NOMO-1 (cell line): ENCODE measurements around the gene VPS13D.

Experiments used
- DNase-seq, 2 experiments: peaks; one replicate each; lab custom pipeline; 2025; ENCODE audit not compliant: unreplicated experiment in 2 of 2; lab: John Stamatoyannopoulos, UW

VPS13D gene

DNA sequence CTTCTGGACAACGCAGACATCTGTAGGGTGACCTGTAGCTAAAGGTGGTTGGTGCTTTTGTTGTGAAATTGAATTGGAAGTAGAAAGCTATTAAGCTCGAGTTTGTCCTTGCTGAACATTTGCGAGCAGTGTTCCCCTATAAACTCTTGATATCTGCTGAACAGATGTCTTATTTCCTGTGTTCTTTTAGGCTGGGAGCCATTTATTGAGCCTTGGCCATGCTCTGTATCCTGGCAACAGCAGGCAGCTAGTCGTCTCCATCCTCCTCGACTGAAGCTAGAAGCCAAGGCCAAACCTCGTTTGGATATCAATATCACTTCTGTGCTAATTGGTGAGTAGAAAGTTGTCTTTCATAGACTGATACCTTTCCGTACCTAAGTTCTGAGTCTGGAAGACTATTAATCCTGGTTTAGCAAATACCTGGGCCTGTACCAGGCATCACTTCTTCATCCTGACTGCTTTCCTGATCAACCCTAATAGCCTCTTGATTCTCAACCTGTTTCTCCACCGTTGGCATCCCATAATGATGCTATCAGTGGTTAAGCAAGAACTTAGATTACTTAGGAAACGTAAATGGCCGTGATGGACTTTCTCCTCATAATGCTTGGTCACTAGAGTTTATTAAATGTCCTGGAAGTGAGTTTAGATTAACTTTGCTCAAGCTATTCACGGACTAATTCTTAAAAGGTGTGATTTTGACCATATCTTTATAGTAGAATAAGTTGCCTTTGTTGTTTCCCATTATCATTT is 103.4 kb downstream of the VPS13D start:
- no peak for DNase-seq

DNA sequence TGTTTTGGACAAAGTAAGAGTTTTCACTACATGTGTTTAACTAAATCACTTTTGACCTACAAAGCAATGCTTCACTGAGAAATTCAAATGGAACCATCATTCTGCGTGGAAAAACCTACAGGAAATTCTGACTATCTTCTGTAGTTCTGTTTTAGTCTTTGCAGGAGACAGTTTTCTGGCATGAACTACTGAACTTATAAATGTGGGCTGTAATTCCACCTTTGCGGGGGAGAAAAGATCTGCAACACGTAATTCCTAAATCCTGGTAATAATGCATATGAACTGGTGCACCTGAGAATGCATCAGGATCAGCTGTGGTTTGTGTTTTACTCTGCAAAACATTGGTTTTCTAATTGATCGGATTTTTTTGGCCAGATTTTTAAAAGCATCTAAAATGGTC is 106.0 kb downstream of the VPS13D start:
- no peak for DNase-seq

- no peak for DNase-seq
These were observed 106.6 kb downstream of the VPS13D start for GRCh38 chr1:12336413-12336812.

GRCh38 chr1:12338017-12338416 is 108.2 kb downstream of the VPS13D start:
- no peak for DNase-seq

DNA sequence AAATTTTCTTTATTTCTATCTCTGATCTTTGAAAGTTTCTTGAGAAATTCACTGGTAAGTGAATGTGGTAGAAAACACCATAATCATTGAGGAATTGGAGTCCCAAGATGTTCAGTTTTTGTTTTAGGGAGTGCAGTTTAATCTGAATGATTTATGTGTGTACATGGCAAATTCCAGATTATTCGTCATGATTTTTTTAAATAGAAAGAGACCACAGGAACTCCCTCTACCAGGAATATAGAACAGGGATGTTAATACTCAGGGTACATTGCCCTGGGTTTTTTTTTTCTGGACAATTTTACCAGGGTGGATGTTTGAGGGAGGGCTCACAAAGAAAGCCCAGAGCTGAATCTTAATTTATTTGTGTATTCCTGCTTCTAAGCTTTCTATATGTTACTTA is 109.0 kb downstream of the VPS13D start:
- DNase-seq, result no peak

GRCh38 chr1:12339396-12339795 is 109.6 kb downstream of the VPS13D start:
- DNase-seq, result no peak

- no peak for DNase-seq
These were observed 110.1 kb downstream of the VPS13D start for GRCh38 chr1:12339811-12340543.

- DNase-seq, result no peak
These were observed 110.7 kb downstream of the VPS13D start for GRCh38 chr1:12340544-12340930.

GRCh38 chr1:12341667-12342066 is 111.8 kb downstream of the VPS13D start:
- no peak for DNase-seq

DNA sequence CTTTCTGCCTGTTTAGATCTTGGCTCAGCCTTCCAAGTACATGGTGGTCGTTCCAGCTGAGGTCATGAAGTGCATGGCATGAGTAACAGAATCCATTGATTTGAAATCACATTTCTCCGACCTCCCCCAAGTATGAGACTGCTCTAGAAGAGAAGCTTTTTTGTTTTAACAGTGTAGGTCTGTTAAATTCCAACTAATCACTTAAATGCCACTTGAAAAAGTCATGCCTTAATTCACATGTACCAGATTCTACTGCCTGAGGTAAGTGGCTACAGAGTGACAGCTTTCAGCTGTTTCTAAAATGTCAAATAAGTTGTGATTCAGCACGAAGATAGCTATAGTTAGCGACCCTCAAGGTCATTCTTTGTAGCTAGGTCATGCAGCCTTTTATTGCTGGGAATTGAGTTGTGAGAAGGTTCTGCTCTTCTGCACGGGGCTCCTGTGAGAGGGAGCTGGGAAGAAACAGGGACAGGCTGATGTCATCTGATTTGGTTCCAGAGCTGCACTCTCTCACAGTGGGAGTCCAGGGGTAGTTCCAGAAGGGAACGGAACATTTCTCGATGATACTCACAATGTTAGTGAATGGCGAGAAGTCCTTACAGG is 112.7 kb downstream of the VPS13D start:
- DNase-seq, result no peak

DNA sequence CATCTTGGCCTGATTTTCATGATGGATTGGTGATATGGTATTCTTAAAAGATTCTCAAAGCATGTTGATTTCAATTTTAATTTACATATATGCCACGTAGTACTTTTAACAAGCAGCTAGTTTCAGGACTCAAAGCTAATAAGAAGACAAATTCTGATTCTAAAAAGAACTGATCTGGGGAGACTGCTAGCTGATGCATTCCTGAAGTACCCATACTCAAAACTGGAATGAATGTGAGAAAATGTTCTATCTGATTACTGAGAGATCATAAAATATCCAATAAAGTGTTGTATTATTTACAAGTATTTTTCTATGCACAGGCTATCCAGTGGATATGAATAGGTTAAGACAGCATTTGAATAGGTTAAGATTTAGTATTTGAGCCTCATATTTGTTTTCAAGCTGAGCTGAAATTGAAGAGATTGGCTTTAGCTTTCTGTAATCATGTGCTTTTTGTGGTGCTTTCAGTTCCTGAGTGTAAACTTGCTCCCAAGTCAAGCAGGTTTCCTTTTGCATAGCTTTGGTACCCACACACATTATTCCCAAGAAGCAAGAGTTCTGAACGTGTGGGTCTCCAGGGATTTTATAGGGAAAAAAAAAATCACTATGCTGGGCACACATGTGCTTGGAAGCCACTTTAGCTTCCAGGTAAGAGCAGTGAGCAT is 114.1 kb downstream of the VPS13D start:
- DNase-seq, result no peak

DNA sequence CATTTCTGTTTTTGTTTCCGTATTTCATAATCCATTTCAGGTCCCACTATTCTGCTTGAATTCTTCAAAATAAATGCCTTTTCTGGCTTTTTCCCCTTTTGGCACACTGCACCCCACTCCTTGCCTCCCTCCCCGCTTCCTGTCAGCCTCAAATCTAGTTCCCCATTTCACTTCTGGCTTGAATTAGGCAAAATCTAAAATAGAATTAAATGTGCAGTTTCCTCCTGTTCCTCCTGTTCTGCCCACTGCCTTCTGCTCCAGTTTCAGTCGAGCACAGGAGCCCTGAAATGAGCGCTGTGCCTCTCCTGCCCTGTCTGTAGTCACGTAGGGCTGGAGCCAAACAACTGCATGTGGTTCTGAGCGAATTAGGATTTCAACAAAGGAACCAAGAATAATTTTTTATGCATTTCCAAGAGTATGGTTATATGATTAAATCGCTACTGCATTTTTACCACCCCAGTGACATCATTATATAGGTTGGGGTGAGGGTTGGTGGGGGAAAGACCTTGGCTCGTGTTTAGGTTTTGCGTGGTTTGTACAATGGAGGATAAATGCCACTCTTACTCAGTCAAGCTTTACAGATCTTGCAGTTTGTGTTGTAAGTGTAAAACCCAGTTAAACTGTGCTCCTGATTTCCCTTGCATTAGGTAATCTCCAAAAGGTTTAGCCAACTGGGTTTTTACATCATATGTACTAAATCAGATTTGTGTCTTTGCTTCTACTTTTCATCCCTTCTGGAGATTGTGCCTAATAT is 114.9 kb downstream of the VPS13D start:
- DNase-seq, result peak; percentile 82 to 83

DNA sequence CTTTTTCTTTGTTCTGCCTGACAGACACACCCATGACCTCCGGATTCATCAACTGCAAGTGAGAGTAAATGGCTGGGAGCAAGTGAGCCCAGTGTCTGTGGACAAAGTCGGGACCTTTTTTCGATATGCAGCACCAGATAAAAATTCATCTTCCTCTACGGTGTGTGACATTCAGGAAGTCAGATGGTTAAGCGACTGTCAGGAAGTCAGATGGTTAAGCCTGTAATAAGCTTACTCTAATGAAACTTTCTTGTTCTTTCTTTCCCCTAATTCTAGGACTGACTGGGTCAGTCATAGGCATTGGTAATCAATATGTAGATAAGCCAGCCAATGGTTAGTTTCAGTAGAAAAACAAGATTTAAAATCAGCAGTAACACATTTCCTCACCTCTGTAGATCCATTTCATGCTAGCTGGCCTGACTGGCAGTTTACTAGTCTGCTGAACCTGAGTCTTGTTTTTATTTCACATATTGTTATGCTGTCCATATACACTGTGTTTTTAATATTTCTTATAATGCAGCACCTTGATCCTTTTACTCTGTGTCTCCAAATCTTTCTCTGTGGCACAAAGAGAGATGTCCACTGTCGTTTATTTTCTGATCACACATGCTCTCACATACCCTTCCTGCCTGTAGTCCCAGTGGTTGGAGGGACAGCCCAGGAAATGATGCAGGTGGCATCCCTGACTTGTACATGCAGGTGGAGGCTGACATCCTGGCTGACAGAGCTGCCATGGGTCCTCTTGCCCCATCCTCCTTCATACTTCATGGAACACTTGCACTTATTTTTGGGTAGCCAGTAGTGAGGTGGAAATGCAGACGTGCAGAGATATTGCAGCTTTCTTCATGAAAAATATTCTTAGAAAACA is 115.8 kb downstream of the VPS13D start:
- peak in 1 of 2 experiments; percentile 24 for DNase-seq

DNA sequence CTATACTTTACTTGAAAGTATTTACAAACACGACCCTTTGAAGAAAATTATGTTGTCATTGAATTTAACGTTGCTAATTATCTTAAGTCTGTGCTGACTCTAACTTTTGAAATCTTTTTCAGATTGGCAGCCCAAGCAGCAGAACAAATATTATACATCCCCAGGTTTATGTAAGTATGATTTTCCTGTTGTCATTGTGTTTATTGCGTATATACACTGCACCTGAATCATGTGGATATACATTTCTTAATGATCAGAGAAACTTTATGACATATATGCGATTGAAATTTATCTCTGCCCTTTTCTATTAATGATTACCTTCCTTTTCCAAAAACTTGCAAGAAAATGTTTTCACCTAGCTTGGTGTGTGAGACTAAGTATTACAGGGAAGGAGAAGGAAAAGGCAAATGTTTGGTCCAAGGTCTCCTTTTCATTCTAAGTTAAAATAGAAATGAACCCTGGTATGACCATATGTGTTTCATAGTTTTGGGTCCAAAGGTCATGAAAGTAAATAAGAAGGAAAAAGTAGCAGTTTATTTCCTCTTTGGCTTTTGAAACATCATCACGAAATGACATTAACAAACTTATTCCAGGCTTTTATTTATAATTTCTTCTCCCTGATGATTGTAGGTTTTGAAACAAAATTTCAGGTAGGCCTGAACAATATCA is 116.8 kb downstream of the VPS13D start:
- DNase-seq, result no peak

DNA sequence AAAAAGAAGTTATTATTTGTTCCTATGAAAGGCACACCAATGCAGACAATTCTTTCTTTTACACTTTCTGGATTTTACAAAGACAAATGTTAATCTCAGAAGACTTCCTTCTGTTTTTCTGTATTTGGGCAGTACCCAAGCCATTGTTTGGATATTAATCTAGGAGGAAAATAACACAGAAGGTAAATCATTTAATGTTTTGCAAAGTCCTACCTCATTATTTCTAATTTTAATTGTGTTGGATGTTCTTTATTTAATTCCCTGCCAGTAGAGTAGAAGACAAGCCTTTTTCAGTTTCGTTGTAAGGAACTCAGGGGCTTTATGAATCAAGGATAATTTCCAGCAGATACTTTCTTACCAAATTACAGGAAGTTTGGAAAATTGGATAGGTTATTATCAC is 118.3 kb downstream of the VPS13D start:
- DNase-seq, result no peak

DNA sequence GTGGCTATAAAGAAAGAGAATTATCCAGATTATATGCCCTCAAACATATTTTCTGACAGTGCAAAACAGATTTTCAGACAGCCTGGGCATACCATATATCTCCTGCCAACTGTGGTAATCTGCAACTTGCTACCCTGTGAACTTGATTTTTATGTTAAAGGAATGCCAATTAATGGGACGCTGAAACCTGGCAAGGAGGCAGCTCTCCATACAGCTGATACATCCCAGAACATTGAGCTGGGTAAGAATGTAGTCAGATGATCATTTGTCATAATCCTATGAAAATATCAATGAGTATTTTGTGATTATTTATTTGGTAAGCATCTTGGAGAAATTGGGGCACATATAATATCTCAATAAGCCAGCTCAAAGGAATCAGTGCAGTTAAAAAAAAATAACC is 124.2 kb downstream of the VPS13D start:
- DNase-seq, result no peak

DNA sequence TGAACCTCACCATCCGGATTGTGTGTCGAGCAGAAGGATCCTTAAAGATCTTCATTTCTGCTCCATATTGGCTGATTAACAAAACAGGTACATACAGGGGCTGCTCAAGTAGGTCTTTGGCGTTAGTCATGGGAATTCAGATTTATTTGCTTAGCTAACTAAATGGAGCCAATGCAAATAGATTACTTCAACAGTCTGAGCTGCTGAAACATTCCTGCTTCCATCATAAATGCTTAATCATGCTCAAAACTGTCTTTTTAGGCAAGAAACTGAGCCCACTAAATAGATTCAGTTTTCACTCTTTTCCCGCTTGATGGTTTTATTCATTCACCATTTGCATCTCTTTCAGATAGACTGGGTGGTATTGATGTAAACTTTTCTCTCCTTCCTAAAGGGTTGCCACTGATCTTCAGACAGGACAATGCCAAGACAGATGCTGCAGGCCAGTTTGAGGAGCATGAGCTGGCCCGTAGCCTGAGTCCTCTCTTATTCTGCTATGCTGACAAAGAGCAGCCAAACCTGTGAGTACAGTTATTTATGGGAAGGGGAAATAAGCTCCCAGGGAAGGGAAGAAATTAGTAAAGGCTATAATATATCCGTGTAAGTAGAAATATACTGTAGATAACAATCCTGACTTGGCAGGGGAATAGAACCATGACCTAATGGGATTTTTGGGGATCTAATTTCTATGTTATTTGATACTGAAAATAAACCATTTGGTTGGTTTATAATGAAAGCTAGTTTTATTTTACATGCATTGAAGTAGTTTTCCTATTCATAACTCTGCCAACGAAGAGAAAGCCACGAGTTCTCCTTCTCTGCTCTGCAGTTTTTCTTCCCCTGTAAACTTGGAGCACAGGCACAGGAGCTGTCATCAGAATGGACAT is 126.4 kb downstream of the VPS13D start:
- DNase-seq, result no peak

DNA sequence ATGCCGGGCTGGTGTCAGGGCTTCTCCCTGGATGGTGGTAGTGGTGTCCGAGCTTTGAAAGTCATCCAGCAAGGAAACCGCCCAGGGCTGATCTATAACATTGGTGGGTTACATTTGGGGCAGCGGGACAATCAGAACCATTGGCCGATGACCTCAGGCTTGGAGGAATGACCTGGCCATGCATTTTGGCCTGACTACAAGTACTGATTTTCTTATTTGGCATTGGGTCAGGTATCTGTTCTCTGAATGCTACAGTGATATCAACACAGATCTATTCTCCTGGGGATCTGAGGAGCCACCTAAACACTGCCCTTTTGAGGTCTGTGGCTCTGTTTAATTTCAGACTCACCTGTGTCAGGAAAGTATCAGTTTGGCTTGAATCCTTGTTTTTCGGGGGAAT is 128.7 kb downstream of the VPS13D start:
- DNase-seq, result no peak
